H1 (cell line): Measurements from ENCODE around the gene SCAMP4. TPM values are rescaled to one million over a fixed set of nuclear protein-coding genes. Genes with fewer than 3 reads are reported as not detected.
A peak's percentile ranks its signal among the peaks of the same experiment; 100 is the strongest.

Experiments used
- CTCF ChIA-PET: fragments of 300-600 bp; sonication (Branson Sonifier 250); formaldehyde crosslinking; loops from one replicate; lab custom pipeline; 2021; ENCODE audit not compliant: partially characterized antibody; lab: Charles Lee
- POLR2A ChIA-PET: fragments of 300-600 bp; sonication (Branson Sonifier 250); formaldehyde crosslinking; loops from one replicate; lab custom pipeline; 2021; ENCODE audit warnings: inconsistent platforms; ENCODE audit not compliant: partially characterized antibody; lab: Charles Lee
- DNase-seq, 2 experiments: peaks; one replicate each; pipeline versions ENCODE4 v3.0.0 to v3.0.0-alpha.2; 2010 to 2022; ENCODE audit warnings: low spot score in 2 of 2, low read depth in 1 of 2, mixed read lengths in 1 of 2
- FAIRE-seq: peaks from 2 replicates; lab custom pipeline; 2011; peaks lifted over from hg19 to GRCh38; lab: Jason Lieb, UNC
- H2AFZ ChIP-seq: 2 replicates; pipeline ENCODE4 v1.8.1; 2012; ENCODE audit warnings: low read length, inconsistent platforms
- H2AK5ac ChIP-seq: 2 replicates; pipeline ENCODE4 v1.6.1; 2013; ENCODE audit warnings: low read depth, low read length
- H2BK120ac ChIP-seq: replicated peaks from 2 replicates; pipeline ENCODE3; 2013; ENCODE audit warnings: low read depth, low read length, inconsistent platforms
- H2BK12ac ChIP-seq: 2 replicates; pipeline ENCODE4 v1.6.1; 2013; ENCODE audit warnings: low read depth, low read length
- H2BK15ac ChIP-seq: 2 replicates; pipeline ENCODE4 v1.6.1; 2013; ENCODE audit warnings: low read length
- H2BK20ac ChIP-seq: 2 replicates; pipeline ENCODE4 v1.6.1; 2013; ENCODE audit warnings: low read length
- H2BK5ac ChIP-seq: 2 replicates; pipeline ENCODE4 v1.6.1; 2013; ENCODE audit warnings: low read depth, low read length
- H3K14ac ChIP-seq: 2 replicates; pipeline ENCODE4 v1.6.1; 2013; ENCODE audit warnings: inconsistent platforms; ENCODE audit not compliant: insufficient read length
- H3K18ac ChIP-seq: 2 replicates; pipeline ENCODE4 v1.6.1; 2013; ENCODE audit warnings: low read length; ENCODE audit errors: extremely low read depth
- H3K23ac ChIP-seq: 2 replicates; pipeline ENCODE4 v1.6.1; 2013; ENCODE audit warnings: inconsistent platforms; ENCODE audit not compliant: insufficient read length
- H3K23me2 ChIP-seq: 2 replicates; pipeline ENCODE4 v1.6.1; 2013; ENCODE audit warnings: low read depth, low read length
- H3K27ac ChIP-seq: 2 replicates; pipeline ENCODE4 v1.6.1; 2011; ENCODE audit warnings: low read depth, low read length, inconsistent platforms
- H3K27me3 ChIP-seq, 4 experiments: replicated peaks in 1 of 4; 1 replicate in 1 of 4; 2 replicates in 3 of 4; pipeline versions ENCODE4 v1.6.1 to v1.8.1; 2011 to 2013; ENCODE audit warnings: low read length in 3 of 4, mild to moderate bottlenecking in 3 of 4, inconsistent platforms in 2 of 4, mixed read lengths in 2 of 4, moderate library complexity in 1 of 4; ENCODE audit not compliant: control insufficient read depth in 3 of 4, insufficient read depth in 3 of 4; ENCODE audit errors: extremely low read depth in 1 of 4
- H3K36me3 ChIP-seq, 4 experiments: 2 replicates each; pipeline versions ENCODE4 v1.6.1 to v1.8.1; 2011 to 2013; ENCODE audit warnings: mild to moderate bottlenecking in 4 of 4, low read length in 3 of 4, moderate library complexity in 2 of 4, control low read depth in 1 of 4, inconsistent platforms in 1 of 4; ENCODE audit not compliant: insufficient read depth in 4 of 4, control insufficient read depth in 2 of 4
- H3K4ac ChIP-seq: replicated peaks from 2 replicates; pipeline ENCODE3; 2013; ENCODE audit warnings: low read length, low read depth, mixed read lengths, inconsistent platforms; ENCODE audit not compliant: insufficient read length
- H3K4me1 ChIP-seq, 4 experiments: replicated peaks in 1 of 4; 1 replicate in 1 of 4; 2 replicates in 3 of 4; pipeline versions ENCODE4 v1.6.1 to v1.8.1; 2011 to 2013; ENCODE audit warnings: low read length in 3 of 4, inconsistent platforms in 2 of 4, mixed read lengths in 1 of 4; ENCODE audit not compliant: insufficient read depth in 4 of 4, control insufficient read depth in 3 of 4
- H3K4me2 ChIP-seq, 2 experiments: 2 replicates each; pipeline versions ENCODE4 v1.6.1 to v1.8.1; 2011 to 2013; ENCODE audit warnings: low read depth in 2 of 2, low read length in 2 of 2, control low read depth in 1 of 2, inconsistent platforms in 1 of 2, mild to moderate bottlenecking in 1 of 2; ENCODE audit not compliant: insufficient read depth in 1 of 2
- H3K4me3 ChIP-seq, 4 experiments: fragments of 200-600, 300-600 bp in 1 of 4; sonication (generic), shearing (Covaris generic), sonication (Bioruptor Twin) in 1 of 4; 2 replicates each; pipeline versions ENCODE4 v1.5.1 to v1.8.1; 2011 to 2016; ENCODE audit warnings: low read length in 4 of 4, low read depth in 3 of 4, control low read depth in 2 of 4, inconsistent platforms in 2 of 4, mild to moderate bottlenecking in 2 of 4, mixed read lengths in 1 of 4, moderate library complexity in 1 of 4; ENCODE audit not compliant: insufficient read depth in 2 of 4; ENCODE audit errors: extremely low read depth in 1 of 4
- H3K56ac ChIP-seq: replicated peaks from 2 replicates; pipeline ENCODE3; 2013; ENCODE audit warnings: low read depth, mild to moderate bottlenecking, mixed read lengths, low read length, inconsistent platforms; ENCODE audit not compliant: insufficient read length
- H3K79me1 ChIP-seq: 2 replicates; pipeline ENCODE4 v1.6.1; 2013; ENCODE audit warnings: low read depth, low read length, control low read depth
- H3K79me2 ChIP-seq, 2 experiments: 2 replicates each; pipeline versions ENCODE4 v1.6.1 to v1.8.1; 2012 to 2013; ENCODE audit warnings: low read length in 2 of 2, mild to moderate bottlenecking in 2 of 2, inconsistent platforms in 1 of 2; ENCODE audit not compliant: insufficient read depth in 2 of 2, control insufficient read depth in 1 of 2
- H3K9ac ChIP-seq, 4 experiments: replicated peaks in 1 of 4; 1 replicate in 1 of 4; 2 replicates in 3 of 4; pipeline versions ENCODE4 v1.6.1 to v1.8.1; 2011 to 2013; ENCODE audit warnings: low read depth in 3 of 4, low read length in 3 of 4, control low read depth in 2 of 4, mild to moderate bottlenecking in 2 of 4, moderate library complexity in 2 of 4, inconsistent platforms in 1 of 4; ENCODE audit errors: extremely low read depth in 1 of 4
- H3K9me3 ChIP-seq, 2 experiments: 2 replicates each; pipeline versions ENCODE4 v1.6.1 to v1.8.1; 2012 to 2013; ENCODE audit warnings: mild to moderate bottlenecking in 2 of 2, moderate library complexity in 2 of 2, control low read depth in 1 of 2, inconsistent platforms in 1 of 2, low read depth in 1 of 2, low read length in 1 of 2, mixed read lengths in 1 of 2; ENCODE audit not compliant: insufficient read depth in 2 of 2
- H4K20me1 ChIP-seq, 2 experiments: replicated peaks in 1 of 2; 2 replicates each; pipeline versions ENCODE3 to v1.8.1; 2011 to 2013; ENCODE audit warnings: inconsistent platforms in 2 of 2, low read length in 2 of 2, mild to moderate bottlenecking in 1 of 2; ENCODE audit not compliant: insufficient read depth in 2 of 2, control insufficient read depth in 1 of 2
- H4K5ac ChIP-seq: 2 replicates; pipeline ENCODE4 v1.6.1; 2013; ENCODE audit warnings: low read length, low read depth, mixed read lengths, inconsistent platforms; ENCODE audit not compliant: insufficient read length
- H4K8ac ChIP-seq: 2 replicates; pipeline ENCODE4 v1.8.0; 2013; ENCODE audit warnings: mild to moderate bottlenecking, moderate library complexity, low read length, inconsistent platforms; ENCODE audit not compliant: insufficient read depth; ENCODE audit errors: extremely low read depth
- H4K91ac ChIP-seq: replicated peaks from 2 replicates; pipeline ENCODE3; 2013; ENCODE audit warnings: low read length, mixed read lengths, inconsistent platforms; ENCODE audit not compliant: insufficient read length
- ASH2L ChIP-seq: fragments of 200-600, 300-600 bp; sonication (generic); IDR thresholded peaks from one replicate; pipeline ENCODE4 v1.7.1; 2017; ENCODE audit warnings: low read length
- BCL11A ChIP-seq, 2 experiments: IDR thresholded peaks; one replicate each; pipeline ENCODE4 v1.6.1; 2011; ENCODE audit warnings: low read depth in 2 of 2, low read length in 2 of 2, mild to moderate bottlenecking in 2 of 2
- CBX5 ChIP-seq: fragments of 300-800, 300-1000 bp; sonication (generic); IDR thresholded peaks from 2 replicates; pipeline ENCODE4 v1.7.1; 2016; ENCODE audit warnings: antibody characterized with exemption, low read length, low read depth
- CEBPB ChIP-seq: IDR thresholded peaks from 2 replicates; pipeline ENCODE4 v1.6.1; 2012; ENCODE audit warnings: low read depth, low read length
- EP300 ChIP-seq, 2 experiments: IDR thresholded peaks; 1 replicate in 1 of 2; 2 replicates in 1 of 2; pipeline ENCODE4 v1.6.1; 2011 to 2012; ENCODE audit warnings: low read depth in 2 of 2, low read length in 2 of 2, mild to moderate bottlenecking in 2 of 2, borderline replicate concordance in 1 of 2, inconsistent platforms in 1 of 2, moderate library complexity in 1 of 2
- JUND ChIP-seq: IDR thresholded peaks from 2 replicates; pipeline ENCODE4 v1.6.1; 2011; ENCODE audit warnings: mild to moderate bottlenecking, improper control_type of control experiment, low read length
- KDM4A ChIP-seq: IDR thresholded peaks from one replicate; pipeline ENCODE4 v1.7.1; 2012; ENCODE audit warnings: low read depth, mild to moderate bottlenecking, moderate library complexity, low read length, inconsistent platforms; ENCODE audit not compliant: severe bottlenecking
- POLR2A ChIP-seq, 2 experiments: IDR thresholded peaks; 1 replicate in 1 of 2; 2 replicates in 1 of 2; pipeline ENCODE4 v1.6.1; 2011; ENCODE audit warnings: low read depth in 2 of 2, low read length in 2 of 2, mild to moderate bottlenecking in 2 of 2; ENCODE audit errors: control extremely low read depth in 1 of 2
- POLR2AphosphoS5 ChIP-seq: IDR thresholded peaks from 2 replicates; pipeline ENCODE4 v1.6.1; 2011; ENCODE audit warnings: low read depth, low read length
- RAD21 ChIP-seq, 2 experiments: IDR thresholded peaks in 1 of 2; conservative IDR thresholded peaks in 1 of 2; 2 replicates each; pipeline ENCODE4 v1.6.1; 2011; ENCODE audit warnings: low read depth in 2 of 2, low read length in 2 of 2, improper control_type of control experiment in 1 of 2, inconsistent platforms in 1 of 2, mild to moderate bottlenecking in 1 of 2, moderate library complexity in 1 of 2
- RFX5 ChIP-seq: IDR thresholded peaks from 2 replicates; pipeline ENCODE4 v1.6.1; 2011; ENCODE audit warnings: low read depth, low read length, improper control_type of control experiment, borderline replicate concordance
- TBP ChIP-seq: IDR thresholded peaks from 2 replicates; pipeline ENCODE4 v1.6.1; 2011; ENCODE audit warnings: low read depth, low read length, improper control_type of control experiment
- YY1 ChIP-seq: IDR thresholded peaks from 2 replicates; pipeline ENCODE4 v1.6.1; 2011; ENCODE audit warnings: low read depth, mild to moderate bottlenecking, low read length
- WGBS, 2 experiments: shearing (Covaris generic) in 1 of 2; methylation state at CpG; one replicate each; pipeline versions ENCODE4 v1.1.6 to v1.1.7; 2013 to 2015; ENCODE audit warnings: low lambda C conversion rate in 2 of 2, mixed read lengths in 2 of 2, inconsistent platforms in 1 of 2, low coverage in 1 of 2, missing lambda C conversion rate in 1 of 2; ENCODE audit not compliant: insufficient replicate concordance in 2 of 2, insufficient coverage in 1 of 2, insufficient read length in 1 of 2; ENCODE audit errors: extremely low coverage in 1 of 2, missing lambda C conversion rate in 1 of 2; 5-methylcytosine and 5-hydroxymethylcytosine counted together
- polyA plus RNA-seq, 7 experiments: library from polyadenylated mRNA; depleted of rRNA in 3 of 7; stranded (reverse) in 5 of 7; unstranded in 2 of 7; fragments of >200 nt in 5 of 7; fragments of 200-250 nt in 2 of 7; gene quantifications; 1 replicate in 5 of 7; 2 replicates in 1 of 7; 4 replicates in 1 of 7; pipeline versions ENCODE4 v1.2.1 to v1.2.3, GENCODE V29; 2011 to 2013; ENCODE audit warnings: missing spikeins in 2 of 7, mixed read lengths in 2 of 7
- total RNA-seq: library from RNA; stranded (reverse); fragmentation: NEBNext Ultra II Directional; extraction: Animal tissue kit (Norgen Biotek cat#: 25700); gene quantifications from 2 replicates; pipeline ENCODE4 v1.2.1, GENCODE V29; 2021

Gene SCAMP4
- total and polyA plus RNA-seq, 2 of the 8 experiments (the other 6 are each of a cell fraction or from before 2014, with no cell fraction given): 17.1 to 61.4 TPM

- POLR2A ChIA-PET: interaction anchor here (0.9 to 1.6 kb wide), 3 partner anchors 9 to 47 kb away, joined by 3 to 5 read pairs (median 5); no protein-coding TSS in a partner anchor
- no peak for FAIRE-seq
- no peak for TF ChIP-seq ASH2L
- TF ChIP-seq POLR2AphosphoS5: no peak
- no peak for TF ChIP-seq RAD21 (IDR thresholded peaks at IDR 0.05 in 1 of 2, conservative IDR thresholded peaks at IDR 0.05 in 1 of 2; ENCODE audit: low read depth in 2 of 2, low read length in 2 of 2)
- no peak for TF ChIP-seq TBP
- no peak for TF ChIP-seq EP300 (IDR thresholded peaks at IDR 0.05; ENCODE audit: borderline replicate concordance in 1 of 2, low read depth in 2 of 2, low read length in 2 of 2)
- TF ChIP-seq POLR2A (IDR thresholded peaks at IDR 0.05; ENCODE audit: control extremely low read depth in 1 of 2, low read depth in 2 of 2, low read length in 2 of 2): no peak
- no peak for TF ChIP-seq RFX5
- no peak for TF ChIP-seq KDM4A
- TF ChIP-seq BCL11A (IDR thresholded peaks at IDR 0.05; ENCODE audit: low read depth in 2 of 2, low read length in 2 of 2): no peak
- TF ChIP-seq YY1: no peak
- no peak for TF ChIP-seq JUND
- TF ChIP-seq CEBPB: no peak
- TF ChIP-seq CBX5: no peak
Observed at GRCh38 chr19:1942934-1943555, 37.8 kb downstream of the SCAMP4 start.

More at GRCh38 chr19:1942934-1943555, 37.8 kb downstream of the SCAMP4 start:
- Histone ChIP-seq H2BK15ac (no peak overlapping the region; the same call in 1 of the 2 replicates), H3K4me1 (peaks cover 0 to 27% (median 12%) of the 10 kb centered on the region in 4 experiments; a peak in 6 of 7 replicates), H3K27ac (no peak overlapping the region; the same call in 1 of the 2 replicates), H2BK20ac (no peak overlapping the region), H4K5ac (peak overlapping the region; percentile 5), H3K9ac (peak overlapping the region in 3 of 4 experiments; percentile 2 to 64 (median 25); a peak in 2 of 7 replicates), H2BK120ac (no peak overlapping the region), H3K36me3 (no peaks in the 10 kb centered on the region), H2AK5ac (no peak overlapping the region), H3K18ac (no peak overlapping the region), H3K23ac (no peak overlapping the region), H4K8ac (no peak overlapping the region), H3K4ac (no peak overlapping the region), H3K14ac (no peak overlapping the region), H3K4me3 (peak overlapping the region; percentile 65 to 94 (median 86); a peak in 7 of 8 replicates), H3K79me2 (peaks cover 45 to 58% of the 10 kb centered on the region in 2 experiments), H3K27me3 (no peaks in the 10 kb centered on the region), H3K9me3 (no peaks in the 10 kb centered on the region), H2BK12ac (0 out of 2 replicates have a peak overlapping the region, but pooled peaks have one; percentile 9), H3K23me2 (peaks cover 15% of the 10 kb centered on the region; the same call in 1 of the 2 replicates), H4K20me1 (peaks cover 28 to 32% of the 10 kb centered on the region in 2 experiments), H2BK5ac (peak overlapping the region; percentile 56; the same call in 1 of the 2 replicates), H3K56ac (no peak overlapping the region), H3K4me2 (peak overlapping the region; percentile 75 to 80), H2AFZ (no peak overlapping the region), H3K79me1 (peaks cover 9% of the 10 kb centered on the region), H4K91ac (no peak overlapping the region)
- no peak for DNase-seq
- 54% methylated on average over 21 of the region's 21 CpGs; no CpG with 5 or more reads in 1 of the 2 experiments for WGBS, 2 experiments
- CTCF ChIA-PET: interaction anchor here (0.6 to 3.6 kb wide), 10 partner anchors 10 to 1555 kb away, joined by 3 to 21 read pairs (median 3); no protein-coding TSS in a partner anchor
